GM23338 (cell line): ENCODE data around the gene CLCN6. TPM values are rescaled to one million over a fixed set of nuclear protein-coding genes. Genes with fewer than 3 reads are reported as not detected.

ENCODE experiments used
- EZH2phosphoT487 ChIP-seq: fragments of 200-600 bp; sonication (generic); IDR thresholded peaks from one replicate; pipeline ENCODE4 v1.8.1; 2018; ENCODE audit warnings: antibody characterized with exemption; ENCODE audit not compliant: unreplicated experiment
- polyA plus RNA-seq: library from polyadenylated mRNA; unstranded; fragments of >200 nt; fragmentation: Nextera tagmentation; extraction: Ambion mirVana; gene quantifications from 2 replicates; pipeline ENCODE4 v1.2.1, GENCODE V29; 2016
- total RNA-seq: library from RNA; depleted of rRNA; stranded (reverse); fragments of >200 nt; shearing (Covaris generic); gene quantifications from 2 replicates; pipeline ENCODE4 v1.2.3, GENCODE V29; 2014
- TF ChIP-seq, protein P1 (sequence below): IDR thresholded peaks from one replicate; pipeline ENCODE4 v1.6.1; 2018; ENCODE audit warnings: antibody characterized with exemption; ENCODE audit not compliant: unreplicated experiment
- TF ChIP-seq, protein P2 (sequence below): fragments of 250-450 bp; sonication (Bioruptor Pico); IDR thresholded peaks from 2 replicates; pipeline ENCODE4 v1.5.0; 2020; ENCODE audit warnings: mild to moderate bottlenecking, moderate library complexity

CLCN6 gene
- total and polyA plus RNA-seq, 2 experiments from 2014 or later: 16.0 to 22.6 TPM

DNA sequence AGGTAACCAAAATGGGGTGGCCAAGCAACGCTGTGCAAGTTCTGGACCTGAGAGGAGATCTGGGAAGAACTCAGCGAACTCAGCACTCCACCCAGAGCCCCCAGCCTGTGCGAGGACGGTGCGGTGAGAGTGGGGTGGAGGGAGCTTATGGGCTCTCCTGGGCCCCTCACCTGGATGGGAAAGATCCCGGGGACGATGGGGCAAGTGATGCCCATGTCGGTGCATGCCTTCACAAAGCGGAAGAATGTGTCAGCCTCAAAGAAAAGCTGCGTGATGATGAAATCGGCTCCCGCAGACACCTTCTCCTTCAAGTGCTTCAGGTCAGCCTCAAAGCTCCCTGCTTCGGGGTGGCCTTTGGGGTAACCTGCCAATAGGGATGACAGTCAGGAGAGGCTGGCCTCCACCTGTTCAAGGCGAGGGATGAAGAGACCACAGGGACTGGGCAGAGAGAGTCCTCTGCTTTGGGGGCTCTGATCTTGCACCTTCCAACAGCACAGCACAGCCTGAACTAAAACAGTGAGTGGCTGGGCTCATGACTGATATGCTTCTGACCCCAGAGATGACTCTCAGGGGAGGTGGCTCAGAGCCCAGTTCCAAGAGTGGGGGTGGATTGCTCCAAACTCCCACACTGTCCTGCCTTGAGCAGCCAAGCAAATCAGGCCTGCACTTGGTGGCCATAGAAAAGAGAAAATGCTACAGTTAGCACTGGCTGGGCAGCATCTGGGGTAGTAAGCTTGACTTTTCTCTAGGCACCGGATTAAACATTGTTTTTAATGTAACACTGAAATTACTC is 9.8 kb upstream of the CLCN6 start (continued):
- TF ChIP-seq, protein P1, sequence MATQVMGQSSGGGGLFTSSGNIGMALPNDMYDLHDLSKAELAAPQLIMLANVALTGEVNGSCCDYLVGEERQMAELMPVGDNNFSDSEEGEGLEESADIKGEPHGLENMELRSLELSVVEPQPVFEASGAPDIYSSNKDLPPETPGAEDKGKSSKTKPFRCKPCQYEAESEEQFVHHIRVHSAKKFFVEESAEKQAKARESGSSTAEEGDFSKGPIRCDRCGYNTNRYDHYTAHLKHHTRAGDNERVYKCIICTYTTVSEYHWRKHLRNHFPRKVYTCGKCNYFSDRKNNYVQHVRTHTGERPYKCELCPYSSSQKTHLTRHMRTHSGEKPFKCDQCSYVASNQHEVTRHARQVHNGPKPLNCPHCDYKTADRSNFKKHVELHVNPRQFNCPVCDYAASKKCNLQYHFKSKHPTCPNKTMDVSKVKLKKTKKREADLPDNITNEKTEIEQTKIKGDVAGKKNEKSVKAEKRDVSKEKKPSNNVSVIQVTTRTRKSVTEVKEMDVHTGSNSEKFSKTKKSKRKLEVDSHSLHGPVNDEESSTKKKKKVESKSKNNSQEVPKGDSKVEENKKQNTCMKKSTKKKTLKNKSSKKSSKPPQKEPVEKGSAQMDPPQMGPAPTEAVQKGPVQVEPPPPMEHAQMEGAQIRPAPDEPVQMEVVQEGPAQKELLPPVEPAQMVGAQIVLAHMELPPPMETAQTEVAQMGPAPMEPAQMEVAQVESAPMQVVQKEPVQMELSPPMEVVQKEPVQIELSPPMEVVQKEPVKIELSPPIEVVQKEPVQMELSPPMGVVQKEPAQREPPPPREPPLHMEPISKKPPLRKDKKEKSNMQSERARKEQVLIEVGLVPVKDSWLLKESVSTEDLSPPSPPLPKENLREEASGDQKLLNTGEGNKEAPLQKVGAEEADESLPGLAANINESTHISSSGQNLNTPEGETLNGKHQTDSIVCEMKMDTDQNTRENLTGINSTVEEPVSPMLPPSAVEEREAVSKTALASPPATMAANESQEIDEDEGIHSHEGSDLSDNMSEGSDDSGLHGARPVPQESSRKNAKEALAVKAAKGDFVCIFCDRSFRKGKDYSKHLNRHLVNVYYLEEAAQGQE: no peak
- no peak for TF ChIP-seq EZH2phosphoT487
- TF ChIP-seq, protein P2, sequence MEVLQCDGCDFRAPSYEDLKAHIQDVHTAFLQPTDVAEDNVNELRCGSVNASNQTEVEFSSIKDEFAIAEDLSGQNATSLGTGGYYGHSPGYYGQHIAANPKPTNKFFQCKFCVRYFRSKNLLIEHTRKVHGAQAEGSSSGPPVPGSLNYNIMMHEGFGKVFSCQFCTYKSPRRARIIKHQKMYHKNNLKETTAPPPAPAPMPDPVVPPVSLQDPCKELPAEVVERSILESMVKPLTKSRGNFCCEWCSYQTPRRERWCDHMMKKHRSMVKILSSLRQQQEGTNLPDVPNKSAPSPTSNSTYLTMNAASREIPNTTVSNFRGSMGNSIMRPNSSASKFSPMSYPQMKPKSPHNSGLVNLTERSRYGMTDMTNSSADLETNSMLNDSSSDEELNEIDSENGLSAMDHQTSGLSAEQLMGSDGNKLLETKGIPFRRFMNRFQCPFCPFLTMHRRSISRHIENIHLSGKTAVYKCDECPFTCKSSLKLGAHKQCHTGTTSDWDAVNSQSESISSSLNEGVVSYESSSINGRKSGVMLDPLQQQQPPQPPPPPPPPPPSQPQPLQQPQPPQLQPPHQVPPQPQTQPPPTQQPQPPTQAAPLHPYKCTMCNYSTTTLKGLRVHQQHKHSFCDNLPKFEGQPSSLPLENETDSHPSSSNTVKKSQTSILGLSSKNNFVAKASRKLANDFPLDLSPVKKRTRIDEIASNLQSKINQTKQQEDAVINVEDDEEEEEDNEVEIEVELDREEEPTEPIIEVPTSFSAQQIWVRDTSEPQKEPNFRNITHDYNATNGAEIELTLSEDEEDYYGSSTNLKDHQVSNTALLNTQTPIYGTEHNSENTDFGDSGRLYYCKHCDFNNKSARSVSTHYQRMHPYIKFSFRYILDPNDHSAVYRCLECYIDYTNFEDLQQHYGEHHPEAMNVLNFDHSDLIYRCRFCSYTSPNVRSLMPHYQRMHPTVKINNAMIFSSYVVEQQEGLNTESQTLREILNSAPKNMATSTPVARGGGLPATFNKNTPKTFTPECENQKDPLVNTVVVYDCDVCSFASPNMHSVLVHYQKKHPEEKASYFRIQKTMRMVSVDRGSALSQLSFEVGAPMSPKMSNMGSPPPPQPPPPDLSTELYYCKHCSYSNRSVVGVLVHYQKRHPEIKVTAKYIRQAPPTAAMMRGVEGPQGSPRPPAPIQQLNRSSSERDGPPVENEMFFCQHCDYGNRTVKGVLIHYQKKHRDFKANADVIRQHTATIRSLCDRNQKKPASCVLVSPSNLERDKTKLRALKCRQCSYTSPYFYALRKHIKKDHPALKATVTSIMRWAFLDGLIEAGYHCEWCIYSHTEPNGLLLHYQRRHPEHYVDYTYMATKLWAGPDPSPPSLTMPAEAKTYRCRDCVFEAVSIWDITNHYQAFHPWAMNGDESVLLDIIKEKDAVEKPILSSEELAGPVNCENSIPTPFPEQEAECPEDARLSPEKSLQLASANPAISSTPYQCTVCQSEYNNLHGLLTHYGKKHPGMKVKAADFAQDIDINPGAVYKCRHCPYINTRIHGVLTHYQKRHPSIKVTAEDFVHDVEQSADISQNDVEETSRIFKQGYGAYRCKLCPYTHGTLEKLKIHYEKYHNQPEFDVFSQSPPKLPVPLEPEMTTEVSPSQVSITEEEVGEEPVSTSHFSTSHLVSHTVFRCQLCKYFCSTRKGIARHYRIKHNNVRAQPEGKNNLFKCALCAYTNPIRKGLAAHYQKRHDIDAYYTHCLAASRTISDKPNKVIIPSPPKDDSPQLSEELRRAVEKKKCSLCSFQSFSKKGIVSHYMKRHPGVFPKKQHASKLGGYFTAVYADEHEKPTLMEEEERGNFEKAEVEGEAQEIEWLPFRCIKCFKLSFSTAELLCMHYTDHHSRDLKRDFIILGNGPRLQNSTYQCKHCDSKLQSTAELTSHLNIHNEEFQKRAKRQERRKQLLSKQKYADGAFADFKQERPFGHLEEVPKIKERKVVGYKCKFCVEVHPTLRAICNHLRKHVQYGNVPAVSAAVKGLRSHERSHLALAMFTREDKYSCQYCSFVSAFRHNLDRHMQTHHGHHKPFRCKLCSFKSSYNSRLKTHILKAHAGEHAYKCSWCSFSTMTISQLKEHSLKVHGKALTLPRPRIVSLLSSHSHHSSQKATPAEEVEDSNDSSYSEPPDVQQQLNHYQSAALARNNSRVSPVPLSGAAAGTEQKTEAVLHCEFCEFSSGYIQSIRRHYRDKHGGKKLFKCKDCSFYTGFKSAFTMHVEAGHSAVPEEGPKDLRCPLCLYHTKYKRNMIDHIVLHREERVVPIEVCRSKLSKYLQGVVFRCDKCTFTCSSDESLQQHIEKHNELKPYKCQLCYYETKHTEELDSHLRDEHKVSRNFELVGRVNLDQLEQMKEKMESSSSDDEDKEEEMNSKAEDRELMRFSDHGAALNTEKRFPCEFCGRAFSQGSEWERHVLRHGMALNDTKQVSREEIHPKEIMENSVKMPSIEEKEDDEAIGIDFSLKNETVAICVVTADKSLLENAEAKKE (CRISPR knock-in tag): no peak
